GM12873 (cell line): Measurements from ENCODE around the gene UBTF.

Source experiments
- CTCF ChIP-seq: IDR thresholded peaks from 2 replicates; pipeline ENCODE4 v1.5.1; 2012; ENCODE audit warnings: low read depth, mild to moderate bottlenecking, moderate library complexity, low read length, control low read depth; ENCODE audit not compliant: insufficient read depth; ENCODE audit errors: missing control alignments

The UBTF gene

GRCh38 chr17:44187131-44187899 lies 32.2 kb downstream of the UBTF start:
- no peak for TF ChIP-seq CTCF

- TF ChIP-seq CTCF: no peak
Measured at GRCh38 chr17:44186307-44187130, 33.0 kb downstream of the UBTF start, which contains the start of gene TMUB2. TMUB2 (plus strand) TSS chr17:44186972; CDS start chr17:44187709, 737 bp downstream.

- TF ChIP-seq CTCF: no peak
Measured at GRCh38 chr17:44184212-44184810, 35.2 kb downstream of the UBTF start.

GRCh38 chr17:44183024-44183423 lies 36.5 kb downstream of the UBTF start:
- TF ChIP-seq CTCF: no peak

- no peak for TF ChIP-seq CTCF
Measured at GRCh38 chr17:44178133-44178532, 41.3 kb downstream of the UBTF start.

GRCh38 chr17:44177640-44178039 lies 41.8 kb downstream of the UBTF start:
- no peak for TF ChIP-seq CTCF
